ENCODE measurements around the gene SLC7A5.

DNA sequence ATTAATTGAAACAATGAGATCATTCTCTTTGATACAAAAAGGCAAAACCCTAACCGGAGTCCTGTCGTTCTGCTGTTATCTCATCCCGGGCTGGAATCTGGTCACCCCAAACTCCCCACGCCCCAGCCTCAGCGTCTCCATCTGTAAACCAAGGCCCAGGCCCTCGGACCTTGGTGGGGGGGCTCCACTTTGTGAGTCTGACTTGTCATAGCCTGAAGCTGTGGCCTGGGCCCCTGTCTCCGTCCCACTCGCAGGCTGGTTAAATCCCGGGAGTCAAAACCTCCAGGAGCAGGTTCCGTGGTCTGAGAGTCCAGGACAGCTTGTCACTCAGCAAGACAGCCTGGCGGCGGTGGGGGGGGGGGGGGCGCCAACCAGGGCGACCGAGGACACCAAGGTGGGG, 50.0 kb downstream of the SLC7A5 start:
- no peak for TF ChIP-seq TAF1 (IDR thresholded peaks at IDR 0.05; ENCODE audit: borderline replicate concordance, low read depth, low read length)
- TF ChIP-seq POLR2AphosphoS5 (IDR thresholded peaks at IDR 0.05; ENCODE audit: low read depth, low read length): no peak

All from GM12892 (cell line).